Measurements from ENCODE around the gene EPB41L5.

EPB41L5 gene

DNA sequence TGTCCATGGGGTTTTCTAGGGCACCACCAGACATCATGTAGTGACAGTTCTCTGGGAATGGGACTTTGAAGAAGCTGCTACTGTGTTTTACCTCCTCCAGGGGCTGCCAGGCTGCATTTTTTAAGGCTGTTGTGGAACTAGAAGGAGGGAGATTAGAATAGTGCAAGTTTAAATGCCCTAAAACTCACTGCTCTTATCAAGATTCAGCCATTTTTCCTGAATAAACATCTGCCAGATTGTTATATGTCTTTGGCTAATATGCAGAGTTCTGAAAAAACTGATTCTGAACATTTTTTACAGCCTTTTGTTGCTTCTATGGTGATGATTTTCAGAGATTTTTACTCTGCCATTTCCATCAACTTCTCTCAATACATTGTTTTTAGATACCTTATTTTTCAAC is 8.6 kb upstream of the EPB41L5 start:
- no peak for DNase-seq (ENCODE audit: low read depth in 2 of 2)
- no peak overlapping the region for H3K4me3 ChIP-seq (replicated peaks in 1 of 2; ENCODE audit: low read depth in 2 of 2, low read length in 2 of 2)
- TF ChIP-seq, protein P1, sequence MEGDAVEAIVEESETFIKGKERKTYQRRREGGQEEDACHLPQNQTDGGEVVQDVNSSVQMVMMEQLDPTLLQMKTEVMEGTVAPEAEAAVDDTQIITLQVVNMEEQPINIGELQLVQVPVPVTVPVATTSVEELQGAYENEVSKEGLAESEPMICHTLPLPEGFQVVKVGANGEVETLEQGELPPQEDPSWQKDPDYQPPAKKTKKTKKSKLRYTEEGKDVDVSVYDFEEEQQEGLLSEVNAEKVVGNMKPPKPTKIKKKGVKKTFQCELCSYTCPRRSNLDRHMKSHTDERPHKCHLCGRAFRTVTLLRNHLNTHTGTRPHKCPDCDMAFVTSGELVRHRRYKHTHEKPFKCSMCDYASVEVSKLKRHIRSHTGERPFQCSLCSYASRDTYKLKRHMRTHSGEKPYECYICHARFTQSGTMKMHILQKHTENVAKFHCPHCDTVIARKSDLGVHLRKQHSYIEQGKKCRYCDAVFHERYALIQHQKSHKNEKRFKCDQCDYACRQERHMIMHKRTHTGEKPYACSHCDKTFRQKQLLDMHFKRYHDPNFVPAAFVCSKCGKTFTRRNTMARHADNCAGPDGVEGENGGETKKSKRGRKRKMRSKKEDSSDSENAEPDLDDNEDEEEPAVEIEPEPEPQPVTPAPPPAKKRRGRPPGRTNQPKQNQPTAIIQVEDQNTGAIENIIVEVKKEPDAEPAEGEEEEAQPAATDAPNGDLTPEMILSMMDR (IDR thresholded peaks at IDR 0.05; ENCODE audit: low read depth, low read length): no peak

DNA sequence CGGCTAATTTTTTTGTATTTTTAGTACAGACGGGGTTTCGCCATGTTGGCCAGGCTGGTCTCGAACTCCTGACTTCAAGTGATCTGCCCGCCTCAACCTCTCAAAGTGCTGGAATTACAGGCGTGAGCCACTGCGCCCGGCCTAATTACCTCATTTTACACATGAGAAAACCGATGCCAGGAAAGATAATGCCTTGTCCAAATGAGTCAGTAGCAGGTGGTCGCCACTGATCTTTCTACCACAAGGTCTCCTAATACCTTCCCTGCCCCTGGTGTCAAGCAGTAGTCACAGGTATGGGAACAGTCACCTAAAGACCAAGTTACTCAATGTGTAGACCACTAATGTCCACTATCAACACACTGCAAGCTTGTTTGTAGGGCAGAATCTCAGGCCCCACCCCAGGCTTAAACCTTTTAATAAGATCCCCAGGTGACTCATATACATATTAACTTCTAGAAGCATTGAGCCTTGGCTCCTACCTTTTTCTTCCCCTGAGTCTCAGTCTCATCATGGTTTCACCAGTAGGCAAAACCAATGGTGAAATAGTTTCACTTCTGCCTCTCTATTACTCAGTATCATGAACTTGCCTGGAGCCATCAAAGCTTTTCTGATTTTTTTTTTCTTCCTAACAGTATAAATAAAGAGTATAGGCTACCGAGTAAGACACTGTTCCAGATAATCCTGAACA is 6.9 kb upstream of the EPB41L5 start:
- no peak for DNase-seq (ENCODE audit: low read depth in 2 of 2)
- H3K4me3 ChIP-seq (replicated peaks in 1 of 2; ENCODE audit: low read depth in 2 of 2, low read length in 2 of 2): no peak overlapping the region
- TF ChIP-seq, protein P1 (IDR thresholded peaks at IDR 0.05; ENCODE audit: low read depth, low read length): no peak

DNA sequence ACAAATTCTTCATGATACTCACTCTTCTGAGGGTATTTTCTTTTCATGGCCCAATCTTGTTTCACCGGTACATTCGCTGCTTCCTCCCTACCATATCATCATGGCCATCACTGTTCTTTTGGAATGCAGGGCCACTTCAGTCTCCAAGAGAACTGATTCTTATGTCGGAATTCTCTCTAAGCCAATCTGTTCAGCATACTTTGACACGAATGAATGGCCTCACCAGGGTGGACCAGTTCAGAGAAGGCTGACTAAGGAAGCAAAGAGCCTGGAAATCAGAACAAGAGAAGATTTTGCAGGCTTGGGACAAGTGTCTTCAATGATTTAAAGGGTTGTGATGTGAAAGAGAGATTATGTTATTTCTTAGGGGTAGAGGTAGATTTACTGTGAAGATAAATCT is 5.0 kb upstream of the EPB41L5 start:
- H3K4me3 ChIP-seq (replicated peaks in 1 of 2; ENCODE audit: low read depth in 2 of 2, low read length in 2 of 2): no peak overlapping the region
- TF ChIP-seq, protein P1 (IDR thresholded peaks at IDR 0.05; ENCODE audit: low read depth, low read length): no peak
- no peak for DNase-seq (ENCODE audit: low read depth in 2 of 2)

DNA sequence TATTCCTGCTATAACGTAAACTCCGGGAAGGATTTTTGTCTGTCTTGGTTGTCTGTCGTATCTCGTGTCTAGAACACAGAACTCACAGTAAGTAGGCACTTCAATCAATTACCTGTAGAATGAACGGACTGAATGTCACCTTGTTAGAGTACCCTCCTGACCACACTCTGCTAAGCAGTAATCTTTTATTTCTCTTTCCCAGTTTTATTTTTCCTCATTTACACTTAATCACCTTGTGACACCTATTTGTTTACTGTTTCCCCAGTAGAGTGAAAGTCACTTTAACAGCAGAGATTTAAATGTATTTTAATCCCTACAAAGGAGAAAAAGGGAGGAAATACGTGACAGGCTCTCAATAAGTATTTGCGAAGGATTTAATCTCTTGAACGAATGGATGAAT is 514 bp upstream of the EPB41L5 start:
- TF ChIP-seq, protein P1 (IDR thresholded peaks at IDR 0.05; ENCODE audit: low read depth, low read length): no peak

DNA sequence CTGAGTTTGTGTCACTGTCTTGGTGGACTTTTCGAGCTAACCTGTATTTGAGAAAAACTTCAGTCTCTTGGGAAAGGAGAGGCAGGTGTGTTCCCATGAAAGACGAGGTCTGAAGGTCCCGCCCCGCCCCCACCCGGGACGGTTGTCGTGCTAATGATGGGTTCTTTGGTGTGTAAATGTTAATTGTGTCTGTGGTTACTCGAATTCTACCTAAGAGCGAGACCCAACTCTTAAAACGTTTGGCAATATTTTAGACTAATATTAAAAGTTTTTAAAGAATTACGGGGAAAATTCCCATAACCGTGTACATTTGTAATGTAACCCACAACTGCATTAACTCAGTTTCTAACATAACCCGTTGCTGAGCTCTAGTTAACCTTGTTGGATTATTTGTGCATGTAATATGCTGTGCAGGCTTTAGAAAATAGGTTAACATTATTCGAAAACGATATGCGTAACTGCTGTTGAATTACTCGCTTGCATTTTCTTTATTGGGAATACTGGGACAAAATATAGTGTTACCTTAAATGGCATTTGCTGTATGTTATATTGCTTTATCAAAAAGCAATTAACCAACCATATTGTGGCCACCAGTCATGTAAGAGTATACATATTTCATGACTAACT is 833 bp downstream of the EPB41L5 start:
- H3K4me3 ChIP-seq (replicated peaks in 1 of 2; ENCODE audit: low read depth in 2 of 2, low read length in 2 of 2): peak overlapping the region; percentile 62 to 80
- peak in 1 of 2 donors; percentile 15 for DNase-seq (ENCODE audit: low read depth in 2 of 2)
- TF ChIP-seq, protein P1 (IDR thresholded peaks at IDR 0.05; ENCODE audit: low read depth, low read length): no peak

More for the DNA sequence above, 514 bp upstream of the EPB41L5 start:
- no peak for DNase-seq (ENCODE audit: low read depth in 2 of 2)
- H3K4me3 ChIP-seq (replicated peaks in 1 of 2; ENCODE audit: low read depth in 2 of 2, low read length in 2 of 2): peak overlapping the region; percentile 62 to 80

DNA sequence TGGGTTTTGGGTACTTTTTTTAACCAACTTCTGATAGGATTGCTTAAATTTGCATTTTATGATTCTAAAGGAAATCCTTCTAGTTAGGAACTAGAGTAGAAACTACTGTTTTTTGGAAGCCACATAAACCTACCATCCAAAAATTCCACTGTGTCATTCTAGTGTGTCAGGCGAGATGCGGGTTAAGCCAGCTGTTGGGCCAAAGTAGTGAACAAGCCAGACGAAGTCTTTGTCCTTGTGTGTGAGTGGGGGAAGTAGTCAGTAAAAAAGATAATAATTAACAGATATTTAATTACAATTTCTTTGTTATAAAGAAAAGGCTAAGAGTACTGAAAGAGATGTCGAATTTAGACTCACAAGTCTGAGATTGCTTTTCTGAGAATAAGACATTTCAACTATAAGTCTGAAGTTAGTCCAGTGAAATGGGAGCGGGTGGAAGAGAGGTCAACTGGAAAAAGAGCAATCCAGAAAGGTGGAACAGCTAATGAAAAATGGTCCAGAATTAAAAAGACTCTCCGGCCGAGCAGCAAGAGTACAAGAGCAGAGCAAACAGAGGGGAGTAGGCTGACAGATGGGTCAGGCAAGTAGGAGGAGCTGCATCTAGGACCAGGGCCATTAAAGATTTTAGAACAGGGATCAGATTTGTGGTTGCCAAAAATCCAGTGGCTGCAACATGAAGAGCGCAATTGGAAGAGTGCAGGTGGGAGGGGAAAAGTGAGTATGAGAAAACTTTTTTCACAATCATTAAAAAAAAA is 1.5 kb downstream of the EPB41L5 start:
- DNase-seq (ENCODE audit: low read depth in 2 of 2): no peak
- H3K4me3 ChIP-seq (replicated peaks in 1 of 2; ENCODE audit: low read depth in 2 of 2, low read length in 2 of 2): no peak overlapping the region
- TF ChIP-seq, protein P1 (IDR thresholded peaks at IDR 0.05; ENCODE audit: low read depth, low read length): no peak

Measured in cardiac fibroblast (primary cell).